ENCODE data around the gene USP7. TPM values are rescaled to one million over a fixed set of nuclear protein-coding genes. Genes with fewer than 3 reads are reported as not detected.

Gene USP7
- total and polyA plus RNA-seq, 2 experiments from 2014 or later = 13.3 to 30.6 TPM

- no peaks in the 10 kb centered on the region for H3F3A ChIP-seq (ENCODE audit: insufficient read depth)
- no peak overlapping the region for H3K27ac ChIP-seq
- no peaks in the 10 kb centered on the region for H3K36me3 ChIP-seq (ENCODE audit: low read depth)
- no peaks in the 10 kb centered on the region for H3K9me3 ChIP-seq (ENCODE audit: low read depth)
- no peak overlapping the region for H3K4me3 ChIP-seq
- no peaks in the 10 kb centered on the region for H3K27me3 ChIP-seq (replicated peaks; ENCODE audit: insufficient read depth)
- in situ Hi-C loops (cut with MboI) = loop anchor here (25.0 kb wide), 1 partner anchor 1803 kb away; the partner anchor contains the start of gene NUBP1
- 91 to 93% methylated on average over 6 of the region's 6 CpGs for WGBS, 2 experiments (ENCODE audit: low coverage in 1 of 2, low lambda C conversion rate in 2 of 2, missing lambda C conversion rate in 2 of 2)
- no peak overlapping the region for H3K9ac ChIP-seq
- peaks cover 4% of the 10 kb centered on the region for H3K4me1 ChIP-seq (ENCODE audit: insufficient read depth)
- no peaks in the 10 kb centered on the region for H3K9me2 ChIP-seq (ENCODE audit: insufficient read depth)
- no peak for DNase-seq
- peaks cover 86% of the 10 kb centered on the region for H4K20me1 ChIP-seq (ENCODE audit: insufficient read depth)
- H2AFZ ChIP-seq = no peak overlapping the region
- no peak for TF ChIP-seq EZH2phosphoT487 (IDR thresholded peaks at IDR 0.05; ENCODE audit: insufficient read depth, low read depth)
- TF ChIP-seq EZH2 (IDR thresholded peaks at IDR 0.05; ENCODE audit: insufficient read depth, poor library complexity, severe bottlenecking) = no peak
- H3K4me2 ChIP-seq (ENCODE audit: unreplicated experiment) = no peak overlapping the region
- H3K79me2 ChIP-seq (ENCODE audit: insufficient read depth) = peaks cover 100% of the 10 kb centered on the region
Observed at GRCh38 chr16:8934601-8935000, 29.1 kb downstream of the USP7 start.

GRCh38 chr16:8931859-8932258, 31.8 kb downstream of the USP7 start:
- peaks cover 70% of the 10 kb centered on the region for H4K20me1 ChIP-seq (ENCODE audit: insufficient read depth)
- in situ Hi-C loops (cut with MboI) = loop anchor here (25.0 kb wide), 1 partner anchor 1805 kb away; the partner anchor contains the start of gene NUBP1

DNA sequence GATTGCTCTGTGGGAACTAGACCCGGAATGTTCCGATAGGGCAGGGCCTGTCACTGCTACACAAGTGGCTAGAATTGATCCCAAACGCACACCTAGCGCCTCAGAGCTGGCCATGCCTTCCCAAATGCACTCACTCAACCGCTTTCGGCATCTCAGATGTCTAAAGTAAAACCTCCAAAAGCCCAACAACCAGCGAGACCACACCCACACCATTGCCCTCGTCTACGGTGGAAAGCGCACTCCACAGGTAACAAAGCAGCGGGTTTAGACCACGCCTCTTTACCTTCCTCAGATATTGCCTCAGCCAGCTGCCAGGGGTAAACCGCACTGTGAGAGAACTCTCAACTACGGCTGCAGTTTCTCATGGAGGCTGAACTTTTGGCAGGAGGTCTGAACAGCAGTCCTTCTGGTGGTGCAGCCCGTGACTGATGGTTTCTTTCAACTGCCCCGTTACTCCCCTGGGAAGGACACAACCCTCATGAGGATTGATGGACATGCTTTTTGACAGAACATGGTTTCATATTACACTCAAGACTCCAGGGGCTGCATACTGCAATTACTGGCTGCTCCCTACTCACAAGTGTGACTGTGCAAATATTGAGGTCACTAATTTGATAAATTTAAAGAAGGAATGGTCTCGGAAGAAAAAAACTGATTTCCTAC, 34.5 kb downstream of the USP7 start:
- Histone ChIP-seq H3K36me3 (ENCODE audit: low read depth) (no peaks in the 10 kb centered on the region; the same call in 1 of the 2 replicates), H3K27me3 (replicated peaks; ENCODE audit: insufficient read depth) (no peaks in the 10 kb centered on the region), H3K79me2 (ENCODE audit: insufficient read depth) (peaks cover 100% of the 10 kb centered on the region), H3K4me2 (ENCODE audit: unreplicated experiment) (no peak overlapping the region), H3F3A (ENCODE audit: insufficient read depth) (no peaks in the 10 kb centered on the region), H3K4me1 (ENCODE audit: insufficient read depth) (no peaks in the 10 kb centered on the region), H4K20me1 (ENCODE audit: insufficient read depth) (peaks cover 52% of the 10 kb centered on the region), H3K9ac (no peak overlapping the region), H3K9me3 (ENCODE audit: low read depth) (no peaks in the 10 kb centered on the region), H2AFZ (no peak overlapping the region), H3K4me3 (no peak overlapping the region), H3K27ac (no peak overlapping the region), H3K9me2 (ENCODE audit: insufficient read depth) (no peaks in the 10 kb centered on the region)
- DNase-seq = no peak
- WGBS, 2 experiments (ENCODE audit: low coverage in 1 of 2, low lambda C conversion rate in 2 of 2, missing lambda C conversion rate in 2 of 2) = 95 to 96% methylated on average over 17 of the region's 17 CpGs
- no peak for TF ChIP-seq EZH2phosphoT487 (IDR thresholded peaks at IDR 0.05; ENCODE audit: insufficient read depth, low read depth)
- no peak for TF ChIP-seq EZH2 (IDR thresholded peaks at IDR 0.05; ENCODE audit: insufficient read depth, poor library complexity, severe bottlenecking)
- in situ Hi-C loops (cut with MboI) = loop anchor here (25.0 kb wide), 1 partner anchor 1808 kb away; the partner anchor contains the start of gene NUBP1

More at GRCh38 chr16:8931859-8932258, 31.8 kb downstream of the USP7 start:
- Histone ChIP-seq H3K9ac (no peak overlapping the region), H3K4me2 (ENCODE audit: unreplicated experiment) (no peak overlapping the region), H3K36me3 (ENCODE audit: low read depth) (no peaks in the 10 kb centered on the region; the same call in 1 of the 2 replicates), H3K9me2 (ENCODE audit: insufficient read depth) (no peaks in the 10 kb centered on the region), H3K4me1 (ENCODE audit: insufficient read depth) (peaks cover 4% of the 10 kb centered on the region), H3K27ac (no peak overlapping the region), H3K4me3 (no peak overlapping the region), H3F3A (ENCODE audit: insufficient read depth) (no peaks in the 10 kb centered on the region), H3K27me3 (replicated peaks; ENCODE audit: insufficient read depth) (no peaks in the 10 kb centered on the region), H3K79me2 (ENCODE audit: insufficient read depth) (peaks cover 100% of the 10 kb centered on the region), H3K9me3 (ENCODE audit: low read depth) (no peaks in the 10 kb centered on the region), H2AFZ (no peak overlapping the region)
- DNase-seq = peak; percentile 66
- TF ChIP-seq EZH2 (IDR thresholded peaks at IDR 0.05; ENCODE audit: insufficient read depth, poor library complexity, severe bottlenecking) = no peak
- WGBS, 2 experiments (ENCODE audit: low coverage in 1 of 2, low lambda C conversion rate in 2 of 2, missing lambda C conversion rate in 2 of 2) = 37 to 39% methylated on average over 6 of the region's 6 CpGs

- Histone ChIP-seq H3F3A (ENCODE audit: insufficient read depth) (no peaks in the 10 kb centered on the region), H2AFZ (no peak overlapping the region), H3K27ac (no peak overlapping the region), H3K4me2 (ENCODE audit: unreplicated experiment) (no peak overlapping the region), H3K9ac (no peak overlapping the region), H3K36me3 (ENCODE audit: low read depth) (no peaks in the 10 kb centered on the region; the same call in 1 of the 2 replicates), H4K20me1 (ENCODE audit: insufficient read depth) (peaks cover 51% of the 10 kb centered on the region), H3K4me1 (ENCODE audit: insufficient read depth) (no peaks in the 10 kb centered on the region), H3K79me2 (ENCODE audit: insufficient read depth) (peaks cover 100% of the 10 kb centered on the region), H3K4me3 (no peak overlapping the region), H3K9me2 (ENCODE audit: insufficient read depth) (no peaks in the 10 kb centered on the region), H3K9me3 (ENCODE audit: low read depth) (no peaks in the 10 kb centered on the region), H3K27me3 (replicated peaks; ENCODE audit: insufficient read depth) (no peaks in the 10 kb centered on the region)
- DNase-seq = peak; percentile 14
- in situ Hi-C loops (cut with MboI) = loop anchor here (25.0 kb wide), 1 partner anchor 1809 kb away; the partner anchor contains the start of gene NUBP1
- WGBS, 2 experiments (ENCODE audit: low coverage in 1 of 2, low lambda C conversion rate in 2 of 2, missing lambda C conversion rate in 2 of 2) = 92 to 96% methylated on average over 10 of the region's 10 CpGs
- TF ChIP-seq EZH2 (IDR thresholded peaks at IDR 0.05; ENCODE audit: insufficient read depth, poor library complexity, severe bottlenecking) (no peak), EZH2phosphoT487 (IDR thresholded peaks at IDR 0.05; ENCODE audit: insufficient read depth, low read depth) (no peak)
Observed at GRCh38 chr16:8928467-8928957, 35.2 kb downstream of the USP7 start.

Measured in GM23248 (cell line).